ENCODE results near the gene STAT4. TPM values are rescaled to one million over a fixed set of nuclear protein-coding genes. Genes with fewer than 3 reads are reported as not detected.
A peak's percentile ranks its signal among the peaks of the same experiment; 100 is the strongest.

The STAT4 gene
- total and polyA plus RNA-seq, 2 experiments from 2014 or later = 0.31 to 0.45 TPM

DNA sequence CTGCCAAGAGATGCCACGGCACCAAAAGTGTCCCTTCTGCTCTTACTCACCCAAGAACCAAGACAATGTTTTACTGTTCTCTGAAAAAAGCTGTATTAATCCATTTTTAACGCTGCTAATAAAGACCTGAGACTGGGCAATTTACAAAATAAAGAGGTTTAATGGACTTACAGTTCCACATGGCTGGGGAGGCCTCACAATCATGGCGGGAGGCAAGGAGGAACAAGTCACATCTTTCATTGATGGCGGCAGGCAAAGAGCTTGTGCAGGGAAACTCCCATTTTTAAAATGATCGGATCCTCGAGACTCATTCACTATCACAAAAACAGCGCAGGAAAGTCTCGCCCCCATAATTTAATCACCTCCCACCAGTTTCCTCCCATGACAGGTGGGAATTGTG lies 135.0 kb downstream of the STAT4 start:
- TF ChIP-seq, protein P1, sequence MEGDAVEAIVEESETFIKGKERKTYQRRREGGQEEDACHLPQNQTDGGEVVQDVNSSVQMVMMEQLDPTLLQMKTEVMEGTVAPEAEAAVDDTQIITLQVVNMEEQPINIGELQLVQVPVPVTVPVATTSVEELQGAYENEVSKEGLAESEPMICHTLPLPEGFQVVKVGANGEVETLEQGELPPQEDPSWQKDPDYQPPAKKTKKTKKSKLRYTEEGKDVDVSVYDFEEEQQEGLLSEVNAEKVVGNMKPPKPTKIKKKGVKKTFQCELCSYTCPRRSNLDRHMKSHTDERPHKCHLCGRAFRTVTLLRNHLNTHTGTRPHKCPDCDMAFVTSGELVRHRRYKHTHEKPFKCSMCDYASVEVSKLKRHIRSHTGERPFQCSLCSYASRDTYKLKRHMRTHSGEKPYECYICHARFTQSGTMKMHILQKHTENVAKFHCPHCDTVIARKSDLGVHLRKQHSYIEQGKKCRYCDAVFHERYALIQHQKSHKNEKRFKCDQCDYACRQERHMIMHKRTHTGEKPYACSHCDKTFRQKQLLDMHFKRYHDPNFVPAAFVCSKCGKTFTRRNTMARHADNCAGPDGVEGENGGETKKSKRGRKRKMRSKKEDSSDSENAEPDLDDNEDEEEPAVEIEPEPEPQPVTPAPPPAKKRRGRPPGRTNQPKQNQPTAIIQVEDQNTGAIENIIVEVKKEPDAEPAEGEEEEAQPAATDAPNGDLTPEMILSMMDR (IDR thresholded peaks at IDR 0.05; ENCODE audit: low read depth, low read length) = no peak
- no peaks in the 10 kb centered on the region for H3K27me3 ChIP-seq
- no peak overlapping the region for H3K27ac ChIP-seq
- H3K4me3 ChIP-seq = no peak overlapping the region
- no peak for DNase-seq (ENCODE audit: low read depth in 1 of 2, low spot score in 1 of 2)
- H3K36me3 ChIP-seq = no peaks in the 10 kb centered on the region
- no peaks in the 10 kb centered on the region for H3K9me3 ChIP-seq (ENCODE audit: low read depth)
- H3K4me1 ChIP-seq (ENCODE audit: low read depth) = peaks cover 10% of the 10 kb centered on the region

DNA sequence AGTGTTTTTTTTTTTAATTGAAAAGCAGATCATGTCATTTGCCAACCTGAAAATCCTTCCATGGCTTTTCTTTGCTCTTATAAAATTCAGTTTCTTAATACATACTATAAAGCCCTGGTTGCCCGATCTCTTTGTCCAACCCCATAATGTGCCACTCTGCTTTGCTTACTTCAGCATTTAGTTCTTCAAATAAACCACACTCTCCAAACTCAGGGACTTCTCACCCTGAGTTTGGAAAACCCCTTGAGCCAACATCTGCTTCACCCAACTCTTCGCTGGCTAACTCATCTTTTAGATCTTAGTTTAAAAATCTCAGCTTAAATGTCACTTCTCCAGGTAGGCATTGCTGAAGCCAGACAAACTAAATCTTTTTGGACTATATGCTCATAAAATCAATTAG lies 135.6 kb downstream of the STAT4 start:
- no peak overlapping the region for H3K4me3 ChIP-seq
- no peaks in the 10 kb centered on the region for H3K9me3 ChIP-seq (ENCODE audit: low read depth)
- no peaks in the 10 kb centered on the region for H3K27me3 ChIP-seq
- H3K4me1 ChIP-seq (ENCODE audit: low read depth) = peaks cover 10% of the 10 kb centered on the region
- peaks cover under 1% of the 10 kb centered on the region for H3K36me3 ChIP-seq
- TF ChIP-seq, protein P1 (IDR thresholded peaks at IDR 0.05; ENCODE audit: low read depth, low read length) = no peak
- H3K27ac ChIP-seq = no peak overlapping the region
- DNase-seq (ENCODE audit: low read depth in 1 of 2, low spot score in 1 of 2) = no peak

DNA sequence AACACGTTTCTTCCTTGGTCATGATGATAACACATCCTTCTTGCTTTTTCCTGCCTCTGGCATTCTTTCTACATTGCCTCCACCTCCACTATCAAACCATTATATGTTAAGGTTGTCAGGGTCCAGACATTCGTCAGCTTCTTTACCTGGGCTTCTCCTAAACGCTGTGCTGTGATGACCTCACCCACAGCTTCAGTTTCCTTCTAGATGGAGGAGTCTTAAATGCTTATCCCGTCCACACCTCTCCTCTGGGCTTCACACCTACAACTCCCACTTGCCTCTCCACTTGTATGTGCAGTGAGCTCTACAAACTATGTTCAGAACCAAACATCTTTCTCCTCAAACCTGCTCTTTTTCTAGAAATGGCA lies 136.2 kb downstream of the STAT4 start:
- Histone ChIP-seq H3K27me3 (no peaks in the 10 kb centered on the region), H3K4me1 (ENCODE audit: low read depth) (peaks cover 7% of the 10 kb centered on the region), H3K27ac (peak overlapping the region; percentile 90), H3K4me3 (peak overlapping the region; percentile 88), H3K36me3 (peaks cover 6% of the 10 kb centered on the region), H3K9me3 (ENCODE audit: low read depth) (no peaks in the 10 kb centered on the region)
- no peak for DNase-seq (ENCODE audit: low read depth in 1 of 2, low spot score in 1 of 2)
- TF ChIP-seq, protein P1 (IDR thresholded peaks at IDR 0.05; ENCODE audit: low read depth, low read length) = no peak

DNA sequence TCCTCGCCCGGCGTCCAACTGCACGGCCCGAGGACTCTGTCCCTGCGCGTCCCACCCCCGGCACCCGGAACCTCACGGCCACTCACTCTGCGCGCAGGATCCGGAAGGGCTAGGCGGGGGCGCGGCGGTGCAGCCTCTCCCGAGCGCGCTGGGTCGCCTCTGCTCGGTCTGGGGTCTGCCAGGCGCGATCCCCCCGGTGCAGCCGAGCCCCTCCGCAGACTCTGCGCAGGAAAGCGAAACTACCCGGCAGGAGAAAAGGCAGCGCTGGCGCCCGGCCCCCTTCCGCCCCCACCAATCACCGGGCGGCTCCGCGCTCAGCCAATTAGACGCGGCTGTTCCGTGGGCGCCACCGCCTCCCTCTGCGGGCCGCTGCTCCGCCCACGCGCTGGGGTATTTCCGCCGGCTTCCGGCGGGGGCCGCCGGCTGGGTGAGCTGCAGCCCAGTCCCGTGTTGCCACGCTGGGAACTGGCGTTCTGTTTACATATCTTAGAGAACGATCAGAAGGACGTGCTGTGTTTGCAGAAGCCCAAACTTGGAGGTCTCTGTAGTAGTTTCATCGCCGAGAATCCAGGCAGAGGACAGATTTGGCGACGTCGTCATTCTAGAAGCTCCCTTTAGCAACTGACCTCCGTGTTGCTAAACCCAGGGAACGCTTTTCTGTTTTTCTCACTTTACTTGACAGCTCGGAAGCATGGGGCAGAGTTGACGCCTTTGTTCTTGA lies 136.7 kb downstream of the STAT4 start, which contains the start of gene STAT1:
STAT1 (minus strand) TSS at position 240 of the 721 bp plus-strand sequence. CDS start 4,168 bp downstream, outside the sequence.
- DNase-seq (ENCODE audit: low read depth in 1 of 2, low spot score in 1 of 2) = peak; percentile 94 to 95
- TF ChIP-seq, protein P1 (IDR thresholded peaks at IDR 0.05; ENCODE audit: low read depth, low read length) = no peak
- no peaks in the 10 kb centered on the region for H3K9me3 ChIP-seq (ENCODE audit: low read depth)

DNA sequence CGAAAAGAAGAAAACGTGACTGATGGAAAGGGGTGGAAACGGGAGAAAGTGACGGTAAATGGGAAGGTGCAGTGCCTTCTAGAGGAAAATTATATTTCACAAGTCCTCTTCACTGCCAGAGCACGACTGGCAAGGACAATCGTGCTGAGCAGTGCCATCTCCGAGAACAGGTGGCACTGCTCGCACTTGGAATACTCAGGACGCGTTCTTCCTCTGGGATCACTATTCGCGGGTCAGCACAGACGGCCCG lies 137.2 kb downstream of the STAT4 start:
- TF ChIP-seq, protein P1 (IDR thresholded peaks at IDR 0.05; ENCODE audit: low read depth, low read length) = no peak
- Histone ChIP-seq H3K27me3 (no peaks in the 10 kb centered on the region), H3K4me3 (peak overlapping the region; percentile 88), H3K9me3 (ENCODE audit: low read depth) (no peaks in the 10 kb centered on the region), H3K4me1 (ENCODE audit: low read depth) (peaks cover 7% of the 10 kb centered on the region), H3K27ac (peak overlapping the region; percentile 90), H3K36me3 (peaks cover 7% of the 10 kb centered on the region)
- DNase-seq (ENCODE audit: low read depth in 1 of 2, low spot score in 1 of 2) = no peak

More for the DNA sequence above, 136.7 kb downstream of the STAT4 start, which contains the start of gene STAT1:
- Histone ChIP-seq H3K27me3 (no peaks in the 10 kb centered on the region), H3K4me3 (peak within 1 kb of the TSS; percentile 88), H3K36me3 (peaks cover 7% of the 10 kb centered on the region), H3K4me1 (ENCODE audit: low read depth) (peaks cover 7% of the 10 kb centered on the region), H3K27ac (peak within 1 kb of the TSS; percentile 90)
